Left forelimb (tissue), 1 donor: ENCODE data around the gene CHAF1A.

ENCODE experiments used
- DNase-seq: peaks from one replicate; pipeline ENCODE4 v3.0.0-alpha.2; 2018; ENCODE audit warnings: low spot score

The CHAF1A gene, protein sequence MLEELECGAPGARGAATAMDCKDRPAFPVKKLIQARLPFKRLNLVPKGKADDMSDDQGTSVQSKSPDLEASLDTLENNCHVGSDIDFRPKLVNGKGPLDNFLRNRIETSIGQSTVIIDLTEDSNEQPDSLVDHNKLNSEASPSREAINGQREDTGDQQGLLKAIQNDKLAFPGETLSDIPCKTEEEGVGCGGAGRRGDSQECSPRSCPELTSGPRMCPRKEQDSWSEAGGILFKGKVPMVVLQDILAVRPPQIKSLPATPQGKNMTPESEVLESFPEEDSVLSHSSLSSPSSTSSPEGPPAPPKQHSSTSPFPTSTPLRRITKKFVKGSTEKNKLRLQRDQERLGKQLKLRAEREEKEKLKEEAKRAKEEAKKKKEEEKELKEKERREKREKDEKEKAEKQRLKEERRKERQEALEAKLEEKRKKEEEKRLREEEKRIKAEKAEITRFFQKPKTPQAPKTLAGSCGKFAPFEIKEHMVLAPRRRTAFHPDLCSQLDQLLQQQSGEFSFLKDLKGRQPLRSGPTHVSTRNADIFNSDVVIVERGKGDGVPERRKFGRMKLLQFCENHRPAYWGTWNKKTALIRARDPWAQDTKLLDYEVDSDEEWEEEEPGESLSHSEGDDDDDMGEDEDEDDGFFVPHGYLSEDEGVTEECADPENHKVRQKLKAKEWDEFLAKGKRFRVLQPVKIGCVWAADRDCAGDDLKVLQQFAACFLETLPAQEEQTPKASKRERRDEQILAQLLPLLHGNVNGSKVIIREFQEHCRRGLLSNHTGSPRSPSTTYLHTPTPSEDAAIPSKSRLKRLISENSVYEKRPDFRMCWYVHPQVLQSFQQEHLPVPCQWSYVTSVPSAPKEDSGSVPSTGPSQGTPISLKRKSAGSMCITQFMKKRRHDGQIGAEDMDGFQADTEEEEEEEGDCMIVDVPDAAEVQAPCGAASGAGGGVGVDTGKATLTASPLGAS

DNA sequence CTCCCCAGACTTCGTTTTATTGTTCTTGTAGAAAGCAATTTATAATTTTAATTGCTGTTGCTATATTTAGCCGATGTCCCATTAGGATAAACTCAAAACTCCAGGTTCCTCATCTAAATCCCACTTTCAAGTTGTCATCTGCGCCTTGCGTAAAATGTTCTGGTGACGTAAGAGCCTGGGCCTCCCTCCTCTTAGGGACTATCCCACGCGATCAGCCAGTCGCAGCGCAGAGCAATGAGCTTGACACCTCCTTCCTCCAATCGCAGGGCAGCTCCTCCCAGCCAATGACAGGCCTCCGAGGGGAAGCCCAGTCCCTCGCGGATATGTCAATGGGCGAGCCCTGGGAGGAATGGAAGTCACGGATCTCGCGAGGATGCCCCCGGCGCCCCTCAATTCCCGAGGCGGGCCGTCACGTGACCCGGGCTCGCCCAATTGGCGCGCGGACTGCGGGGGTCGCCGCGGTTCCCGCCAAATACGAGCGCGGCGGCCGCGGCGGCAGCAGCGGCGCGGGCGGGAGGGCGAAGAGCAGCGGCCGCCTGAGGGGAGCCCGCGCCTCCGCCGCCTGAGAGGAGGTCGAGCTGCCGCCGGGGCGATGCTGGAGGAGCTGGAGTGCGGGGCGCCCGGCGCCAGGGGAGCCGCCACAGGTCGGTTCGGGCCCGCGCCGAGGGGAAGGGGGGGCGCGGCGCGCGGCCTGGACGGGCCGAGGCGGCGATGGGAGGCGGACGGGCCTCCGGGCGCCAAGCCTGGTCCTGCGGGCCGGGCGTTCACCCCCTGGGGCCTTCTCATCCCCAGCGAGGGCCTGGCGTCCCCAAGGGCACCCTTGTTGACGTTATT, at the start of gene CHAF1A:
TSS of gene CHAF1A (plus strand) at position 470 of the 834 bp plus-strand sequence. CDS start at position 593, 123 bp downstream.
- peak; percentile 99 for DNase-seq

DNA sequence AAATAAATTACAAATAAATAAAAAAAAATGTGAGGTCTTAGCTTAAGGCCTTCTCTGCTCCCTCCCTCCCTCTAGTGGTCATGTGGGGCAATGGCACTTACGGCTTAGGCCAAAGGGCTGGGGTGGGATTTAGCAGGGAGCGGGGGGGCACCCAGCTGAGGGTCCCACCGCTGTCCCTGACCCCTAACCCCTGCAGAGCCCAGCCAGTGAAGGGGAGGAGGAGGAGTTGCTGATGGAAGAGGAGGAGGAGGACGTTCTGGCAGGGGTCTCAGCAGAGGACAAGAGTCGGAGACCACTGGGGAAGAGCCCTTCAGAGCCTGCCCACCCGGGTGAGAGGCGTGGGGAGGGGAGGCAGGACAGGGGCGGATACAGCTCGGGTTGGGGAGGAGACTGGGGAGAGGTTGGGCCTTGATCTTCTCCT, 49.7 kb upstream of the CHAF1A start:
- peak; percentile 68 for DNase-seq

DNA sequence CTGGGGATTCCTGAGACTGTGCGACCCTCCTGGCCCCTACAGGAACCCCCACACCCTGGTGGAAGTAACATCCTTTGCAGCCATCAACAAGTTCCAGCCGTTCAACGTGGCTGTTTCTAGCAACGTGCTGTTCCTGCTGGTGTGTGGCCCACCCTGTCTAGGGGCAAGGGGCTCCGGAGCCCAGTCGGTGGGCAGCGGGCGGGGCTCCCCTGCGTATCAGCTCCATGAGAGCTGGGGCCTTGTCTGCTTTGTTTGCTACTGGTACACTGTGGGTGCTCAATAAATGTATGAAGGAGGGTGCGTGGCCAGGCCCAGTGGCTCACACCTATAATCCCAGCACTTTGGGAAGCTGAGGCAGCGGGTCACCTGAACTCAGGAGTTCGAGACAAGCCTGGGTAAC, 48.2 kb upstream of the CHAF1A start:
- no peak for DNase-seq

DNA sequence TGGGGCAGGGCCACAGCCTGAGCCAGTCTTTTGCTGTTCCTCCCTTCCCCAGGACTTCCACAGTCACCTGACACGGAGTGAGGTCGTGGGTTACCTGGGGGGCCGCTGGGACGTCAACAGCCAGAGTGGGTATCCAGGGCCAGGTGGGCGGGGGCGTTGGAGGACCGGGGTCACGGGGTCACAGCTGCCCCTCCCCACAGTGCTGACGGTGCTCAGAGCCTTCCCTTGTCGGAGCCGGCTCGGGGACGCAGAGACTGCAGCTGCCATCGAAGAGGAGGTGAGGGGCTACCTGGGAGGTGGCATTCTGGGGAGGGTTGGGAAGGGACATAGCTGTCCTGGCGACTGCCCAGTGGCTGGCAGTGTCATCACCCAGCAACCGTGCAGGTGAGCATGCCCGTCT, 47.5 kb upstream of the CHAF1A start:
- DNase-seq, result no peak

DNA sequence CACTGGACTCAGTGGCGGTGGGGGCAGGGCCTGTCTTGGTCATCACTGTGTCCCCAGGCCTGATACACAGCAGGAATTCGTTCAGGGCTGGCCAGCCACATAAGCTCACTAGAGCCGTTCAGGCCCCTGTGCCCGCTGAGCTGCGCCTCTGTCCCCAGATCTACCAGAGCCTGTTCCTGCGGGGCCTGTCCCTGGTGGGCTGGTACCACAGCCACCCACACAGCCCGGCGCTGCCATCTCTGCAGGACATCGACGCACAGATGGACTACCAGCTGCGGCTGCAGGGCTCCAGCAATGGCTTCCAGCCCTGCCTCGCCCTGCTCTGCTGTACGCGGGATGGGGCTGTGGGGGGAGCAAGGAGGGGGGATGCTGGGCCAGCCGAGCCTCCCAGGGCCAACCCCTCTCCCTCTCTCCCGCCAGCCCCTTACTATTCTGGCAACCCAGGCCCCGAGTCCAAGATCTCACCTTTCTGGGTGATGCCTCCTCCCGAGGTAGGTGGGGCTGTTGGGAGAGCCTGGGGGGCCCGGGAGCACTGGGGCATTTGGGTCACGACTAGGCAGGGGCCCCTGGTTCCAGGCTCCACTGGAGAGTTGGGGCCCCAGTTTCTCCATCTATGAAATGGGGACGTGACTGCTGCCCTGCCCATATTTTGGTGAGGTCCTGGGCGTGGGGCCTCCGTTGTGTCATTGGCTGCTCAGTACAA, 45.2 kb upstream of the CHAF1A start:
- no peak for DNase-seq

DNA sequence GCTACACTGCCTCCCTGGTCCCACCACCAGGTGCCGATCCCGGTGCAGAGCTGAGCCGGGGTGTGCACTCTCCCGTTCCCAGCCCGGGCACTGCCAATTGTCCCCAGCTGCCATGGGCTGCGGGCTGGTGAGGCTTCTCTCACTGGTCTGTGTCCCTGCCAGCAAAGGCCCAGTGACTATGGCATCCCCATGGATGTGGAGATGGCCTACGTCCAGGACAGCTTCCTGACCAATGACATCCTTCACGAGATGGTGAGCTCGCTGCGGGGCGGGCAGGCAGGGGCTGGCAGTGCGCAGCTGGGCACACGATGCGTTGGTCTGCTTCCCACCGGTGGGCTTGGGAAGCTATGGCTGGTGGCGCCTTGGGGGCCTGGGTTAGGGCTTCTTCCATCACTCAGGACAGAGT, 44.5 kb upstream of the CHAF1A start:
- no peak for DNase-seq

DNA sequence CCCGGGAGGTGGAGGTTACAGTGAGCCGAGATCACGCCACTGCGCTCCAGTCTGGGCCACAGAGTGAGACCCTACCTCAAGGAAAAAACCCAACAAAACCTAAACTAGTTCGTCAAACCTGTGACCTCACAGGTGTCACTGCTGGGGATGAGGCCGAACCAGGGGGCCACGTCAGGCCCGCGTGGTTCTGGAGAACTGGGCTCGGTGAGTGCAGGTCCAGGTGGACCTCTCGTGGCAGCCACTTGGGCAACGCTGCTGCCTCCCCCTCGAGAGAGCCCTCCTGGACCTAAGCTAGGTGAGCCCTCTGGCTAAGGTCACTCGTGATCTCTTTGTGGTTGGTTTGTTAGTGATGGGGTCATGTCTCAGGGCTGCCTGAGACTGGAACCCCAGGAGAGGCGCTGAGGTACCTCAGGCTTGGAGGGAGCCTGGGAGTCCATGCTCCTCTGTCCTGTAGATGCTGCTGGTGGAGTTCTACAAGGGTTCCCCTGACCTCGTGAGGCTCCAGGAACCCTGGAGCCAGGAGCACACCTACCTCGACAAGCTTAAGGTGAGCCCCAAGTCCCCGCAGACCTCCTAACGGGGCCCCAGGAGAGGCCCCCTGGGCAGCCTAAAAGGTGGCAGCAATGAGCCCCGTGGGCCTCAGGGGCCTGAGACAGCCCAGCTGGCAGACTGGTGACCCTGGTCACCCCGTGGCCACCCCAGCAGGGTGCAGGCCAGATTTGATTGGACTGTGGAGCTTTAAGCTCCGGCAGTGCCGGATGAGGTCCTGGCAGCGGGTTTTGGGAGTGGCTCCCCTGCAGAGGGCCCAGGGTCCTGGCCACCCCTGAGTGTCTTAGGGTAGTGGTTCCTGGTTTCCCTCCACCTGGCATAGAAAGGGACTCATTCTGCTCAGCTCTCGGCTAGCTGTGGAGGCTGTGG, 43.5 kb upstream of the CHAF1A start:
- no peak for DNase-seq

DNA sequence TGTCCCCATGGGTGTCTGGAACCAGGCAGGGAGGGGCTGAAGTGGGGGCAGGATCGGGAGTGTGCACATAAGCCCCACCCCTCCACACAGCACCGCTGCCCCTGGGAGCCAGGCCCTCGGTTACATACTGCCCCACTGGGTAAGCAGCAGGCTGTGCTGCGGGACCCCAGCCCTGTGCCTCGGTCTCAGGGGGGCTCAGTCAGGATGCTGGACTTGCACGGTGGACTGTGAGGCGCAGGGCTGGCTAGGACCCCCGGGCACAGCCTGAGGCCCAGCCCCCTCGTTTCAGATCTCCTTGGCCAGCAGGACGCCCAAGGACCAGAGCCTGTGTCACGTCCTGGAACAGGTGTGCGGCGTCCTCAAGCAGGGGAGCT, 42.8 kb upstream of the CHAF1A start:
- DNase-seq, result no peak

DNA sequence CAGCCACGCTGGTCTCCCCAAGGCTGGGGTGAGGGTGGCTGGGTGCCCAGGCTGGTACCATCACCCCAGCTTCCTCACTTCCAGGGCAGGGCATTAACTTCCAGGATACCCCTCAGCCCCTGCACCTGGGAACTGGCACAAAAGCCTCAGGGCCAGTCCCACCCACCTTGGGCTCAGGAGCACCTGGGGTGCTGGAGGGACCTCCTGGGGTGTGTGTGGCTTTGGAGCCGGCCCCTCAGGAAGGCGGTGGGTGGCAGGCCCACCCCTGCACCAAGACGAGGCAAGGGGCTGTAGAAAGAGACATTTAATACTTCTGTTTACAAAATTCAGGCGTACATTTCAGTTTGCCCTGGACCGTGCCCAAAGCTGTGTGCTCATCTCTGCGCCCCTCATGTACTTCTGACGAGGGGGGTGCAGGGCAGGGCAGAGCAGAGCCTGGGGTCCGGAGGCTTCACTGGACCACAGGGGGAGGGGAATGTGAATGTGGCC, 42.3 kb upstream of the CHAF1A start:
- DNase-seq, result no peak

DNA sequence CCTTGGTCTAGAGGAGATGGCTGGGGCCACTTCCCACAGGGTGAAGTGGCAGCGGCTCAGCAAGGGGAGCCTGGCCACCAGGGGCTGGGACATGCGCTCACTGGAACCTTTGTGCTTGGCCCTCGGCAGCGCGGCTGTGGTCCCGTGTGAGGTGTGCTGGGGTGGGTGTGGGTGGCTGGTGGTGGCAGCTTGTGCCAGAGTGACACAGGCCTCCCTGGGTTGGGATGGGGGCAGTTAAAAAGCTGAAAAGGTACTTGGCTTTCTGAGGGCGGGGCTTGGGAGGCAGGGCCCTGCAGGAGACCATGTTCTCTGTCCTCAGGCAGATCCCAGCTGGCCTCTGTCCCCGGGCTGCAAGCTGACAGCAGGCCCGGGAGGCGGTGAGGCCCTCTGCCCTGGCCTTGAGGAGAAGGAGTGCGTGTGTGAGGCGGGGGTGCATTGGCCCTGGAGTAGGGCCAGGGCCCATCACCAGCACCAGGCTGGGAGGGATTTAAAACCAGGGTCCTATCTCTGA, 41.7 kb upstream of the CHAF1A start:
- DNase-seq, result no peak

DNA sequence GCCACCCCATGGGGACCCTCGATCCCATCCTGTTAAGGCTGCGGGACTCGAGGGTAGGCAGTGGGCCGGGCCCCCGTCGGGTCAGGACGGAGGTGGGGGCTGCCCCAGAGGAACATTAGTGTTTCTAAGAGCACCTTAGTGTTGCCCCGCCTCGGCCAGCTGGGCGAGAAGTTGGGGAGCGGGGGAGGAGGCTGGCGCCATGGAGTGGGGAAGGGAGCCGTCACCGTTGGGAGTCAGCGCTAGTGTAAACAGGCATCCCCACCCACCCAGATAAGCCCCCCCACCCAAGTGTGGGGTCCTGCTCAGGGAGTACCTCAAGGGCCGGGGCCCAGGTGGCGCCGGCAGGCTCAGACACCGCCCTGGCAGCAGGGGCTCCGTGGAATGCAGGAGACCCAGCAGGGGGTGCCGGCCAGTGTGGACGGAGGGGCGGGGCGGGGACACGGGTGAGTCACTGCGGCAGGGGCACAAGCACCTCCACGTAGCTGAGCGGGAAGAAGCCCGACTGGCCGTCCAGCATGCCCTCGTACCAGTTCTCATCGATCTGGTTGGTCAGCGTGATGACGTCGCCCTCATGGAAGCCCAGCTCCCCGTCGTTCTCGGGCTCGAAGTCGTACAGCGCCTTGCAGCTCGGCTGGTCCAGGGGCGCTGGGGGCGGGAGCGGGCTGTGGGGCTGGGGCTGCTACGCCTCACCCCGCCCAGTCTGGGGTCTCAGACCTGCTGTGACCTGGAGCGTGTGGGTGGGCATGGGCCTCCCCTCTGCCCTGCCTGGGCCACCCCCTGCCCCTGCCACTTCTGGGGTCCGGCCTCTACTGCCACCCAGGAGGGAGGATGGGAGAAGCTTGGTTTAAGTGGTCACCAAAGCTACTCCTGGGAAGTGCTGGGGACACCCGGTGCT, 41.0 kb upstream of the CHAF1A start:
- DNase-seq, result no peak

DNA sequence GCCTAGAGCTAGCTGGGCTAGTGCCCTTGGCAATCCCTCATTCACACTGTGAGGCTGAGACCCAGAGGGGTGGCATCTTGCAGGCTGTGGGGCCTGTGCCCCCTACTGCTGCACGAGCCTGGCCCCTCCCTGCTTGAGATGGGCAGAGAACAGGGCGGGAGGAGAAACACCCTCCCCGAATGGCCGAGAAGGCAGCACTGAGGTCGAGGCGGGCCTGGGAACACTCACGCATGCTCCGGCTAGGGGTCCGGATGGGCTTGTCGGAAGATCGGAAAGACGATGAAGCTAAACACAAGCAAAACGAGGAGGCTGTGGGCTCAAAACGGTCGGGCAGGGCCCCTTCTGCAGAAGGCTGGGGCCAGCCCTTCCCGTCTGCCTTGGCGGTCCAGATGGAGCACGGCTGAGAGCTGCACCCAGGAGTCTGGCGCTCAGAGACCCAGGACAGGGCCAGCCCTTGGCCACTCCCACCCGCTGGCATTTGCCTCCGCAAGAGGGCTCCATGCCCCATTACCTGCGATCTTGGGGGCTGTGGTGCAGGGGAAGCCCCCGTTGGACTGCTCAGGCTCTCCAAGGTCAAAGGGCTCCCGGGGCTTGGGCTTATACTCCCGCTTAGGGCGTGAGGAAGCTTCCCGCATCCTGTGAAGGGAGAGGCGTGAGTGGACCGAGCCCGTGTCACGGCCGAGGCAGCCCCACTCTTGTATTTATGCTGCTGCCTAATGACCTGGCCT, 40.2 kb upstream of the CHAF1A start:
- DNase-seq, result no peak

DNA sequence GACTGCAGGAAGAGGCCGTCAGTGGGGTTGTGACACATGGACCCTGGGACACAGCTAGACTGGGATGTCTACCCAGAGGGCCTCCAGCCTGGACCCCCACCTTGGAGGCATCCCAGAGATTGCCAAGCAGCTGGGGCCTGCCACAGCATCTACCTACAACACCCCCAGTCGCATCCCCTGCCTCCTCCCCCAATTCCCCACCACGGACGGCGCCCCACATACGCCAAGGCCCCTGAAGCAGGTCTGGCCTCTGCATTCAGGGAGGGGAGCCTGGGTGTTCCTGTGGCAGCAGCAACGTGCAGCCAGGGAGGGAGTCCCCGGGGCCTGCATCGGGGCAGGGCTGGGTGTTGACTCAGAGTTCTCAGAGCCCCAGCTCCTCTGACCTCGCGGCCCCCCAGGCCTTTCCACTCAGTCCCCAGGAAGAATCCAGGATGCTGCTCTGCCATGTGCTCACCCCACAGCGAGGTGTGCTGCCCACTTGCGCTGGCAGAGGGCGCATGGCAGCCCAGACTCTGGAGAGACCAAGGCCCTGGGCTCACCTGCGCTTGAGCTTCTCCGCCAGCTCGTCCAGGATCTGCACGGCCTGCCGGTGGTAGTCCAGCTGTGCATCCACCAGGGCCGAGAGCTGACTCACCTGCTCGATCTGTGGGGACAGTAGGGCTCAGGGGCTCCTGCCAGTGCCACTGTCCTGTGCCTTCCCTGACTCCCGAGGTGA, 39.5 kb upstream of the CHAF1A start:
- DNase-seq, result no peak

DNA sequence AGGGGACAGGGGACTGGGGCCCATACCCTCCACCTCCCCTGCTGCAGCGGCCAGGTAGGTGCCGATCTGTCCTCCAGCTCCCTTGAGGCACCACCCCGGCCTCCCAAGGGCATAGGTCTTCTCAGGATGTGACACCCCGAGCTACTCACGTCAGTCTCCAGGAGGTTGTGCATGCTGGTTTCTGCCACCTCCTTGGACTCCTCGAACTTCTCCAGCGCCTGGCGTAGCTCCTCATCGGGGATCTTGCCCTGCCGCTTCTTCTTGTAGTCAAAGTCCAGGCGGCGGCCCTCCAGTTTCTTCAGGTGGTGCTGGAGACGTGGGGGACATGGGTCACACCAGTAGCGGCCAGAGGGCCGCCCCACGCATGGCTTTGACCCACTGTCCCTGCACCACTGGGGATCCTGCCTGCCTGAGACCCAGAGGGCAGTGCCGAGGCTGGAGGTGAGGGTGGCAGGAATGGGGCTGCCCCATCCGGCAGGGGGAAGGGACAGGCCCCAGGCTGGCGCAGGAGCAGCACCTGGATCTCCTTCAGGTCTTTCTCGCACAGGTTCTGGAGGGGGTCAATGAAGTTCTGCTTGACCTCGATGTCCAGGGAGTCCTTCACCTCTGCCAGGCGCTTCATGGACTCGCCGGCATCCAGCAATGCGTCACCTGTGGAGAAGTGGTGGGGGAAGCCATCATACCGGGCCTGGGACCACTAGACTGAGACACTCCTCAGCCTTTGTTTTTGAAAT, 38.7 kb upstream of the CHAF1A start:
- DNase-seq, result no peak

DNA sequence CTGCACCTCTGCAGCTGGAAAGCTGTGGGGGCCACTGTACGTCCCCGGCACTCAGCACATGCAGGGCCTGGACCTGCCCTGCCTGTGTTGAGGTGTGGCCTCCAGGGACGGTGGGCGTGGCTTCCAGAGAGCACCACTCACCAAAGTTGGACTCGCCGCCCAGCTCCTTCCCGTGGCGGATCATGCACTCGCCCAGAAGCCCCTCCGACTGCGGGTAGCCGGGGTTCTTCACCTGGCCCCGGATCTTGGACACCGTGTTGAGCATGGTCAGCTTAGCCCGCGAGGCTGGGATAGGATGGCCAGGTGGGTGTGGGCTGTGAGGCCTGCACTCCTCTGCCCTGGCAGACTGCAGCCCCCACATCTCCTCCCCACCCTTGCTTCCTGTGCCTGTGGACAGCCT, 37.1 kb upstream of the CHAF1A start:
- DNase-seq, result no peak

DNA sequence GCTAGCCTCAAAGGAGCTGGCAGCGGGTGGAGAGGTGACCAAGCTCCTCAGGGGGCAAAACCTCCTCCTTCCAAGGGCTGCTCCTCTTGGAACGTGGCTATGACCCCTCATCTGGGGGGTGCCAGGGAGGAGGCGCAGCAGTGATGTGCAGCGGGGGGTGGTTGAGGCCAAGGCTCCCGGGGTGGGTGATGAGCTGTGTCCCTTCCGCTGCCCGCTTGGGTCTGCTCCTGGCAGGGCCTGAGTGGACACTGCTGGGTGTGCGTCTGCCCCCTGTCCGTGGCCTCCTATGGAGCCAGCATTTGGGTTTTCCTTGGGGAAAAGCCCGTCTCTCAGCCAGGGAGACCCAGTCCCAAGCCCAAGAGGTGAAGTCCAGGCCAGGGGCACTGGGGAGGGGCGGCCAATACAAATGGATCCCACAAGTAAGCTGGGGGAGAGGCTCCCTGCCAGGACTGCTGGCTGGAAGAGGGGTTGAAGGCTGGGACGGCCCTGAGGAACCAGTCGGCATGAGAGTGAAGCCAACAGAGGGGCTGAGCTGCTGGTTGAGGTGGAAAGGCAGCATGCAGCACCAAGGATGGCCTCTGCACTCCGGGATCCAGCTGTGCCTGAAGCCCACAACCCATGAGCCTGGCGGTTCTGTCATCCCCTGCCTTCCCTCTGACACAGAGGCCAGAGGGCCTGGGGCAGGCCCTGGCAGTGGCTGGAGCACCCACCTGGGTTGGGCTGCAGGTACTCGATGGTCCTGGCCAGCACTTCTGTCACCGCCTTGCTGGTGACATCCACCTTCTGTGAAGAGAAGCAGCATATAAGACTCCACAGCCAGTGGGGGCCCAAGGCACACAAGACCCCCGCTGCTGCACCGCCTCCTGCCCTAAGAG, 36.4 kb upstream of the CHAF1A start:
- no peak for DNase-seq
